Measurements from ENCODE around the gene UBAP2L. TPM values are rescaled to one million over a fixed set of nuclear protein-coding genes. Genes with fewer than 3 reads are reported as not detected.
A peak's percentile ranks its signal among the peaks of the same experiment; 100 is the strongest.

UBAP2L gene
- total and polyA plus RNA-seq, 10 of the 15 experiments (the other 5 are each of a cell fraction or from before 2014, with no cell fraction given), result 49.9 to 198 (median 152) TPM

DNA sequence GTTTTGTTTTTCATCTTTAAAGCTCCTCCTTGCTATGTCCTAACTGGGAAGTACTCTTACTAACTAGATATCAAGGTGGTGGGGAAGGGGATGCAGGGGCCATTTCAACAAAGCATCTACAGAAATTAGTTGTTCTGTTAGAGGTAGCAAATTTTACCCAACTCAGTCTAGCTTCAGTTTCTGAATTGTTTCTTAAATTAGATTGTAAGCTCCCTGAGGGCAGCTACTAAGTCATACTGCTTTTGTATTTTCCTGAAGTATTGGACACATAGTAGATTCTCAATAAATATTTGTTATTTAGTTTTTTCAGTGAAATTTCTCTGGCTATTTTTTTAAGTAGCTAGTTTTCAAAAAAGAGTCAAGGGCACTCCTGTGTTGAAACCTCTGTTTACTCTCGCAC, 1.8 kb downstream of the UBAP2L start:
- SMC1A ChIA-PET (ENCODE audit: uncharacterized antibody, unreplicated experiment), result interaction anchor here (0.6 to 2.2 kb wide), 8 partner anchors 25 to 126 kb away, joined by 3 to 8 read pairs (median 4); partner anchors contain the start of gene HAX1
- intact Hi-C loops (cut with micrococcal nuclease; ENCODE audit: unreplicated experiment), result no loop called here
- POLR2A ChIA-PET, result interaction anchor here (0.5 to 1.2 kb wide), 6 partner anchors 17 to 562 kb away, joined by 3 to 6 read pairs (median 3); no protein-coding TSS in a partner anchor

More for the DNA sequence above, 1.8 kb downstream of the UBAP2L start:
- Histone ChIP-seq H2AFZ (ENCODE audit: control insufficient read depth, low read depth, low read length) (no peak overlapping the region), H3K36me3 (ENCODE audit: control insufficient read depth in 2 of 2, insufficient read depth in 2 of 2, low read length in 1 of 2) (peaks cover 0 to 21% of the 10 kb centered on the region in 2 experiments; a peak in 2 of 4 replicates), H3K4me2 (ENCODE audit: control insufficient read depth, insufficient read depth) (peak overlapping the region; percentile 93), H3K4me1 (ENCODE audit: control insufficient read depth, insufficient read depth, low read length) (peaks cover 18% of the 10 kb centered on the region), H3K9ac (ENCODE audit: control insufficient read depth, insufficient read depth, low read length) (no peak overlapping the region), H3K27ac (ENCODE audit: control insufficient read depth, insufficient read depth) (no peak overlapping the region), H3K4me3 (peak overlapping the region; percentile 99), H4K20me1 (ENCODE audit: control insufficient read depth, insufficient read depth) (no peaks in the 10 kb centered on the region; the same call in 1 of the 2 replicates), H3K9me3 (replicated peaks; ENCODE audit: control insufficient read depth, insufficient read depth, low read length) (no peaks in the 10 kb centered on the region), H3K79me2 (ENCODE audit: control insufficient read depth, insufficient read depth, low read length) (peaks cover 95% of the 10 kb centered on the region), H3K27me3 (replicated peaks in 1 of 2; ENCODE audit: control insufficient read depth in 2 of 2, insufficient read depth in 2 of 2, low read length in 1 of 2) (no peaks in the 10 kb centered on the region)
- FAIRE-seq (no peak), DNase-seq (ENCODE audit: low read depth, low spot score) (no peak), ATAC-seq (no peak)
- in situ Hi-C loops (cut with MboI), result no loop called here
- BruUV-seq (replicated peaks), result no TSS peak
- CTCF ChIA-PET, result interaction anchor here (1.3 to 1.5 kb wide), 2 partner anchors 23 to 102 kb away, joined by 4 to 7 read pairs; no protein-coding TSS in a partner anchor
- TF ChIP-seq NFYA (IDR thresholded peaks at IDR 0.05; ENCODE audit: borderline replicate concordance, low read depth, low read length) (no peak), CBX3 (IDR thresholded peaks at IDR 0.05; ENCODE audit: borderline replicate concordance, low read depth) (no peak), SMAD5 (IDR thresholded peaks at IDR 0.05; ENCODE audit: low read depth) (no peak), ZZZ3 (IDR thresholded peaks at IDR 0.05; ENCODE audit: control insufficient read depth, insufficient read length, low read depth) (no peak), SUZ12 (IDR thresholded peaks at IDR 0.05; ENCODE audit: unreplicated experiment) (no peak), ZNF24 (IDR thresholded peaks at IDR 0.05) (no peak), RB1 (IDR thresholded peaks at IDR 0.05; ENCODE audit: borderline replicate concordance) (no peak), RUNX3 (IDR thresholded peaks at IDR 0.05; ENCODE audit: low read length) (no peak), MTA3 (IDR thresholded peaks at IDR 0.05; ENCODE audit: borderline replicate concordance, low read length) (no peak)
- TF ChIP-seq, protein P1, sequence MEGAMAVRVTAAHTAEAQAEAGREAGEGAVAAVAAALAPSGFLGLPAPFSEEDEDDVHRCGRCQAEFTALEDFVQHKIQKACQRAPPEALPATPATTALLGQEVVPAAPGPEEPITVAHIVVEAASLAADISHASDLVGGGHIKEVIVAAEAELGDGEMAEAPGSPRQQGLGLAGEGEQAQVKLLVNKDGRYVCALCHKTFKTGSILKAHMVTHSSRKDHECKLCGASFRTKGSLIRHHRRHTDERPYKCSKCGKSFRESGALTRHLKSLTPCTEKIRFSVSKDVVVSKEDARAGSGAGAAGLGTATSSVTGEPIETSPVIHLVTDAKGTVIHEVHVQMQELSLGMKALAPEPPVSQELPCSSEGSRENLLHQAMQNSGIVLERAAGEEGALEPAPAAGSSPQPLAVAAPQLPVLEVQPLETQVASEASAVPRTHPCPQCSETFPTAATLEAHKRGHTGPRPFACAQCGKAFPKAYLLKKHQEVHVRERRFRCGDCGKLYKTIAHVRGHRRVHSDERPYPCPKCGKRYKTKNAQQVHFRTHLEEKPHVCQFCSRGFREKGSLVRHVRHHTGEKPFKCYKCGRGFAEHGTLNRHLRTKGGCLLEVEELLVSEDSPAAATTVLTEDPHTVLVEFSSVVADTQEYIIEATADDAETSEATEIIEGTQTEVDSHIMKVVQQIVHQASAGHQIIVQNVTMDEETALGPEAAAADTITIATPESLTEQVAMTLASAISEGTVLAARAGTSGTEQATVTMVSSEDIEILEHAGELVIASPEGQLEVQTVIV (IDR thresholded peaks at IDR 0.05; ENCODE audit: borderline replicate concordance, partially characterized antibody), result no peak
- TF ChIP-seq, protein P2, sequence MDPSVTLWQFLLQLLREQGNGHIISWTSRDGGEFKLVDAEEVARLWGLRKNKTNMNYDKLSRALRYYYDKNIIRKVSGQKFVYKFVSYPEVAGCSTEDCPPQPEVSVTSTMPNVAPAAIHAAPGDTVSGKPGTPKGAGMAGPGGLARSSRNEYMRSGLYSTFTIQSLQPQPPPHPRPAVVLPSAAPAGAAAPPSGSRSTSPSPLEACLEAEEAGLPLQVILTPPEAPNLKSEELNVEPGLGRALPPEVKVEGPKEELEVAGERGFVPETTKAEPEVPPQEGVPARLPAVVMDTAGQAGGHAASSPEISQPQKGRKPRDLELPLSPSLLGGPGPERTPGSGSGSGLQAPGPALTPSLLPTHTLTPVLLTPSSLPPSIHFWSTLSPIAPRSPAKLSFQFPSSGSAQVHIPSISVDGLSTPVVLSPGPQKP (IDR thresholded peaks at IDR 0.05; ENCODE audit: low read depth, low read length), result no peak
- 100% methylated on average over 1 of the region's 1 CpG for WGBS (ENCODE audit: insufficient coverage, insufficient replicate concordance, low lambda C conversion rate, missing lambda C conversion rate)
- RAD21 ChIA-PET (ENCODE audit: unreplicated experiment), result interaction anchor here (0.5 to 1.2 kb wide), 2 partner anchors 23 to 42 kb away, joined by 3 read pairs; no protein-coding TSS in a partner anchor
